GM23338 (cell line): Measurements from ENCODE around the gene THNSL1. TPM values are rescaled to one million over a fixed set of nuclear protein-coding genes. Genes with fewer than 3 reads are reported as not detected.

Experiments
- ATAC-seq: fragments of 200-7000 bp; cut with Tn5 transposase; 3 replicates; pipeline ENCODE4 v1.9.1; 2020
- DNase-seq: peaks from one replicate; pipeline ENCODE4 v3.0.0-alpha.2; 2015; ENCODE audit warnings: low spot score
- H2AFZ ChIP-seq: fragments of 200-600 bp; sonication (generic); 2 replicates; pipeline ENCODE4 v1.8.0; 2016; ENCODE audit warnings: antibody characterized with exemption, mild to moderate bottlenecking, moderate library complexity
- H3F3A ChIP-seq: fragments of 200-600 bp; sonication (generic); replicated peaks from 2 replicates; pipeline ENCODE4 v1.8.0; 2017; ENCODE audit warnings: antibody characterized with exemption, mixed run types, low read depth
- H3K27ac ChIP-seq: fragments of 200-600 bp; sonication (generic); 2 replicates; pipeline ENCODE4 v1.6.1; 2016; ENCODE audit warnings: low read depth
- H3K27me3 ChIP-seq: fragments of 200-600 bp; sonication (generic); 2 replicates; pipeline ENCODE4 v1.8.0; 2016; ENCODE audit warnings: mild to moderate bottlenecking, mixed run types, moderate library complexity; ENCODE audit not compliant: insufficient read depth
- H3K36me3 ChIP-seq: fragments of 200-600 bp; sonication (generic); 2 replicates; pipeline ENCODE4 v1.8.0; 2016; ENCODE audit warnings: mild to moderate bottlenecking; ENCODE audit not compliant: insufficient read depth
- H3K4me1 ChIP-seq: fragments of 200-600 bp; sonication (generic); 2 replicates; pipeline ENCODE4 v1.8.0; 2016; ENCODE audit warnings: mild to moderate bottlenecking, moderate library complexity; ENCODE audit not compliant: insufficient read depth
- H3K4me2 ChIP-seq: fragments of 200-600 bp; sonication (generic); 2 replicates; pipeline ENCODE4 v1.7.1; 2017; ENCODE audit warnings: mixed run types
- H3K4me3 ChIP-seq: fragments of 200-600 bp; sonication (generic); 2 replicates; pipeline ENCODE4 v1.6.1; 2016; ENCODE audit warnings: mixed run types
- H3K79me2 ChIP-seq: fragments of 200-600 bp; sonication (generic); replicated peaks from 2 replicates; pipeline ENCODE4 v1.8.0; 2017; ENCODE audit warnings: mild to moderate bottlenecking; ENCODE audit not compliant: insufficient read depth
- H3K9me2 ChIP-seq: fragments of 200-600 bp; sonication (generic); 2 replicates; pipeline ENCODE4 v1.8.0; 2017; ENCODE audit not compliant: insufficient read depth
- H4K20me1 ChIP-seq: fragments of 200-600 bp; sonication (generic); replicated peaks from 2 replicates; pipeline ENCODE4 v1.8.0; 2017; ENCODE audit warnings: mild to moderate bottlenecking; ENCODE audit not compliant: insufficient read depth
- H3K27ac Mint-ChIP-seq: 2 replicates; pipeline ENCODE4 v1.8.0; 2020; ENCODE audit warnings: inconsistent platforms, mild to moderate bottlenecking, moderate library complexity, mixed read lengths
- H3K27me3 Mint-ChIP-seq: 3 replicates; pipeline ENCODE4 v1.8.0; 2022; ENCODE audit warnings: low read depth, mild to moderate bottlenecking, moderate library complexity, mixed read lengths, inconsistent platforms; ENCODE audit not compliant: insufficient read depth, poor library complexity
- H3K36me3 Mint-ChIP-seq: 3 replicates; pipeline ENCODE4 v1.8.0; 2021; ENCODE audit warnings: low read depth, mild to moderate bottlenecking, inconsistent platforms, moderate library complexity, mixed read lengths
- H3K4me1 Mint-ChIP-seq: 3 replicates; pipeline ENCODE4 v1.8.0; 2020; ENCODE audit warnings: mild to moderate bottlenecking, inconsistent platforms, mixed read lengths
- H3K4me3 Mint-ChIP-seq: 3 replicates; pipeline ENCODE4 v1.8.0; 2021; ENCODE audit warnings: moderate library complexity, mild to moderate bottlenecking, inconsistent platforms, mixed read lengths
- H3K9me3 Mint-ChIP-seq: 3 replicates; pipeline ENCODE4 v1.8.0; 2020; ENCODE audit warnings: moderate library complexity, mild to moderate bottlenecking, inconsistent platforms, mixed read lengths
- CREB1 ChIP-seq: fragments of 250-450 bp; sonication (Bioruptor Pico); IDR thresholded peaks from 2 replicates; pipeline ENCODE4 v1.5.0; 2020; ENCODE audit warnings: low read depth, mild to moderate bottlenecking, moderate library complexity
- ETS1 ChIP-seq: IDR thresholded peaks from 2 replicates; pipeline ENCODE4 v1.6.1; 2016; ENCODE audit warnings: antibody characterized with exemption
- EZH2 ChIP-seq: fragments of 200-600 bp; sonication (generic); IDR thresholded peaks from one replicate; pipeline ENCODE4 v1.8.0; 2017; ENCODE audit warnings: antibody characterized with exemption, mild to moderate bottlenecking, low read depth; ENCODE audit not compliant: unreplicated experiment
- EZH2phosphoT487 ChIP-seq: fragments of 200-600 bp; sonication (generic); IDR thresholded peaks from one replicate; pipeline ENCODE4 v1.8.1; 2018; ENCODE audit warnings: antibody characterized with exemption; ENCODE audit not compliant: unreplicated experiment
- JUNB ChIP-seq: IDR thresholded peaks from one replicate; pipeline ENCODE4 v1.6.1; 2016; ENCODE audit warnings: antibody characterized with exemption; ENCODE audit not compliant: unreplicated experiment
- NANOG ChIP-seq: IDR thresholded peaks from 2 replicates; pipeline ENCODE4 v1.6.1; 2016; ENCODE audit warnings: antibody characterized with exemption, borderline replicate concordance
- POLR2AphosphoS5 ChIP-seq: IDR thresholded peaks from 2 replicates; pipeline ENCODE4 v1.6.1; 2016; ENCODE audit warnings: antibody characterized with exemption, low read depth
- REST ChIP-seq: IDR thresholded peaks from one replicate; pipeline ENCODE4 v1.6.1; 2018; ENCODE audit warnings: antibody characterized with exemption; ENCODE audit not compliant: unreplicated experiment
- STAT1 ChIP-seq: IDR thresholded peaks from one replicate; pipeline ENCODE4 v1.6.1; 2016; ENCODE audit warnings: antibody characterized with exemption; ENCODE audit not compliant: unreplicated experiment
- ZNF114 ChIP-seq: fragments of 250-450 bp; sonication (Bioruptor Pico); IDR thresholded peaks from 2 replicates; pipeline ENCODE4 v1.5.0; 2020; ENCODE audit warnings: mild to moderate bottlenecking, moderate library complexity
- ZNF331 ChIP-seq: fragments of 250-450 bp; sonication (Bioruptor Pico); IDR thresholded peaks from 2 replicates; pipeline ENCODE4 v1.5.0; 2020; ENCODE audit warnings: low read depth, mild to moderate bottlenecking, moderate library complexity
- polyA plus RNA-seq: library from polyadenylated mRNA; unstranded; fragments of >200 nt; fragmentation: Nextera tagmentation; extraction: Ambion mirVana; gene quantifications from 2 replicates; pipeline ENCODE4 v1.2.1, GENCODE V29; 2016
- total RNA-seq: library from RNA; depleted of rRNA; stranded (reverse); fragments of >200 nt; shearing (Covaris generic); gene quantifications from 2 replicates; pipeline ENCODE4 v1.2.3, GENCODE V29; 2014
- TF ChIP-seq, protein P1 (sequence below): fragments of 250-450 bp; sonication (Bioruptor Pico); IDR thresholded peaks from 2 replicates; pipeline ENCODE4 v1.5.0; 2020; ENCODE audit warnings: mild to moderate bottlenecking, moderate library complexity
- TF ChIP-seq, protein P2 (sequence below), 2 experiments: fragments of 200-600 bp in 1 of 2; sonication (generic) in 1 of 2; conservative IDR thresholded peaks; 2 replicates each; pipeline versions ENCODE4 v1.5.1 to v1.6.1; 2016 to 2017; ENCODE audit warnings: antibody characterized with exemption in 2 of 2, low read depth in 2 of 2, mild to moderate bottlenecking in 2 of 2, moderate library complexity in 1 of 2

Gene THNSL1
- total and polyA plus RNA-seq, 2 experiments from 2014 or later = 2.6 to 5.8 TPM

GRCh38 chr10:25065761-25066476, 49.5 kb downstream of the THNSL1 start:
- H4K20me1 ChIP-seq = 0 out of 2 replicates have a peak, but pooled peaks cover 7% of the 10 kb centered on the region
- peaks cover 59% of the 10 kb centered on the region for H3K27me3 ChIP-seq
- no peaks in the 10 kb centered on the region for H3K9me2 ChIP-seq
- no peak overlapping the region for H3K4me2 ChIP-seq
- TF ChIP-seq JUNB (no peak), EZH2 (no peak), CREB1 (CRISPR knock-in tag) (no peak), EZH2phosphoT487 (no peak), POLR2AphosphoS5 (no peak), ZNF114 (CRISPR knock-in tag) (no peak), ZNF331 (no peak), REST (no peak), ETS1 (no peak), STAT1 (no peak), NANOG (no peak)
- TF ChIP-seq, protein P1, sequence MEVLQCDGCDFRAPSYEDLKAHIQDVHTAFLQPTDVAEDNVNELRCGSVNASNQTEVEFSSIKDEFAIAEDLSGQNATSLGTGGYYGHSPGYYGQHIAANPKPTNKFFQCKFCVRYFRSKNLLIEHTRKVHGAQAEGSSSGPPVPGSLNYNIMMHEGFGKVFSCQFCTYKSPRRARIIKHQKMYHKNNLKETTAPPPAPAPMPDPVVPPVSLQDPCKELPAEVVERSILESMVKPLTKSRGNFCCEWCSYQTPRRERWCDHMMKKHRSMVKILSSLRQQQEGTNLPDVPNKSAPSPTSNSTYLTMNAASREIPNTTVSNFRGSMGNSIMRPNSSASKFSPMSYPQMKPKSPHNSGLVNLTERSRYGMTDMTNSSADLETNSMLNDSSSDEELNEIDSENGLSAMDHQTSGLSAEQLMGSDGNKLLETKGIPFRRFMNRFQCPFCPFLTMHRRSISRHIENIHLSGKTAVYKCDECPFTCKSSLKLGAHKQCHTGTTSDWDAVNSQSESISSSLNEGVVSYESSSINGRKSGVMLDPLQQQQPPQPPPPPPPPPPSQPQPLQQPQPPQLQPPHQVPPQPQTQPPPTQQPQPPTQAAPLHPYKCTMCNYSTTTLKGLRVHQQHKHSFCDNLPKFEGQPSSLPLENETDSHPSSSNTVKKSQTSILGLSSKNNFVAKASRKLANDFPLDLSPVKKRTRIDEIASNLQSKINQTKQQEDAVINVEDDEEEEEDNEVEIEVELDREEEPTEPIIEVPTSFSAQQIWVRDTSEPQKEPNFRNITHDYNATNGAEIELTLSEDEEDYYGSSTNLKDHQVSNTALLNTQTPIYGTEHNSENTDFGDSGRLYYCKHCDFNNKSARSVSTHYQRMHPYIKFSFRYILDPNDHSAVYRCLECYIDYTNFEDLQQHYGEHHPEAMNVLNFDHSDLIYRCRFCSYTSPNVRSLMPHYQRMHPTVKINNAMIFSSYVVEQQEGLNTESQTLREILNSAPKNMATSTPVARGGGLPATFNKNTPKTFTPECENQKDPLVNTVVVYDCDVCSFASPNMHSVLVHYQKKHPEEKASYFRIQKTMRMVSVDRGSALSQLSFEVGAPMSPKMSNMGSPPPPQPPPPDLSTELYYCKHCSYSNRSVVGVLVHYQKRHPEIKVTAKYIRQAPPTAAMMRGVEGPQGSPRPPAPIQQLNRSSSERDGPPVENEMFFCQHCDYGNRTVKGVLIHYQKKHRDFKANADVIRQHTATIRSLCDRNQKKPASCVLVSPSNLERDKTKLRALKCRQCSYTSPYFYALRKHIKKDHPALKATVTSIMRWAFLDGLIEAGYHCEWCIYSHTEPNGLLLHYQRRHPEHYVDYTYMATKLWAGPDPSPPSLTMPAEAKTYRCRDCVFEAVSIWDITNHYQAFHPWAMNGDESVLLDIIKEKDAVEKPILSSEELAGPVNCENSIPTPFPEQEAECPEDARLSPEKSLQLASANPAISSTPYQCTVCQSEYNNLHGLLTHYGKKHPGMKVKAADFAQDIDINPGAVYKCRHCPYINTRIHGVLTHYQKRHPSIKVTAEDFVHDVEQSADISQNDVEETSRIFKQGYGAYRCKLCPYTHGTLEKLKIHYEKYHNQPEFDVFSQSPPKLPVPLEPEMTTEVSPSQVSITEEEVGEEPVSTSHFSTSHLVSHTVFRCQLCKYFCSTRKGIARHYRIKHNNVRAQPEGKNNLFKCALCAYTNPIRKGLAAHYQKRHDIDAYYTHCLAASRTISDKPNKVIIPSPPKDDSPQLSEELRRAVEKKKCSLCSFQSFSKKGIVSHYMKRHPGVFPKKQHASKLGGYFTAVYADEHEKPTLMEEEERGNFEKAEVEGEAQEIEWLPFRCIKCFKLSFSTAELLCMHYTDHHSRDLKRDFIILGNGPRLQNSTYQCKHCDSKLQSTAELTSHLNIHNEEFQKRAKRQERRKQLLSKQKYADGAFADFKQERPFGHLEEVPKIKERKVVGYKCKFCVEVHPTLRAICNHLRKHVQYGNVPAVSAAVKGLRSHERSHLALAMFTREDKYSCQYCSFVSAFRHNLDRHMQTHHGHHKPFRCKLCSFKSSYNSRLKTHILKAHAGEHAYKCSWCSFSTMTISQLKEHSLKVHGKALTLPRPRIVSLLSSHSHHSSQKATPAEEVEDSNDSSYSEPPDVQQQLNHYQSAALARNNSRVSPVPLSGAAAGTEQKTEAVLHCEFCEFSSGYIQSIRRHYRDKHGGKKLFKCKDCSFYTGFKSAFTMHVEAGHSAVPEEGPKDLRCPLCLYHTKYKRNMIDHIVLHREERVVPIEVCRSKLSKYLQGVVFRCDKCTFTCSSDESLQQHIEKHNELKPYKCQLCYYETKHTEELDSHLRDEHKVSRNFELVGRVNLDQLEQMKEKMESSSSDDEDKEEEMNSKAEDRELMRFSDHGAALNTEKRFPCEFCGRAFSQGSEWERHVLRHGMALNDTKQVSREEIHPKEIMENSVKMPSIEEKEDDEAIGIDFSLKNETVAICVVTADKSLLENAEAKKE (CRISPR knock-in tag) = no peak
- TF ChIP-seq, protein P2, sequence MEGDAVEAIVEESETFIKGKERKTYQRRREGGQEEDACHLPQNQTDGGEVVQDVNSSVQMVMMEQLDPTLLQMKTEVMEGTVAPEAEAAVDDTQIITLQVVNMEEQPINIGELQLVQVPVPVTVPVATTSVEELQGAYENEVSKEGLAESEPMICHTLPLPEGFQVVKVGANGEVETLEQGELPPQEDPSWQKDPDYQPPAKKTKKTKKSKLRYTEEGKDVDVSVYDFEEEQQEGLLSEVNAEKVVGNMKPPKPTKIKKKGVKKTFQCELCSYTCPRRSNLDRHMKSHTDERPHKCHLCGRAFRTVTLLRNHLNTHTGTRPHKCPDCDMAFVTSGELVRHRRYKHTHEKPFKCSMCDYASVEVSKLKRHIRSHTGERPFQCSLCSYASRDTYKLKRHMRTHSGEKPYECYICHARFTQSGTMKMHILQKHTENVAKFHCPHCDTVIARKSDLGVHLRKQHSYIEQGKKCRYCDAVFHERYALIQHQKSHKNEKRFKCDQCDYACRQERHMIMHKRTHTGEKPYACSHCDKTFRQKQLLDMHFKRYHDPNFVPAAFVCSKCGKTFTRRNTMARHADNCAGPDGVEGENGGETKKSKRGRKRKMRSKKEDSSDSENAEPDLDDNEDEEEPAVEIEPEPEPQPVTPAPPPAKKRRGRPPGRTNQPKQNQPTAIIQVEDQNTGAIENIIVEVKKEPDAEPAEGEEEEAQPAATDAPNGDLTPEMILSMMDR (conservative IDR thresholded peaks at IDR 0.05; ENCODE audit: low read depth in 2 of 2) = no peak
- no peak overlapping the region for H2AFZ ChIP-seq
- no peak overlapping the region for H3K4me3 Mint-ChIP-seq
- H3K4me1 ChIP-seq = peaks cover 3% of the 10 kb centered on the region; the same call in 1 of the 2 replicates
- DNase-seq = no peak
- no peaks in the 10 kb centered on the region for H3K79me2 ChIP-seq
- H3K4me1 Mint-ChIP-seq = peaks cover 12% of the 10 kb centered on the region
- H3K27ac ChIP-seq = no peak overlapping the region
- H3K27me3 Mint-ChIP-seq = peaks cover 41% of the 10 kb centered on the region
- ATAC-seq = no peak
- H3K27ac Mint-ChIP-seq = no peak overlapping the region
- no peaks in the 10 kb centered on the region for H3F3A ChIP-seq
- H3K4me3 ChIP-seq = no peak overlapping the region
- H3K36me3 ChIP-seq = no peaks in the 10 kb centered on the region
- H3K36me3 Mint-ChIP-seq = no peaks in the 10 kb centered on the region
- no peaks in the 10 kb centered on the region for H3K9me3 Mint-ChIP-seq
